ENCODE data around the gene GALNT2. TPM values are rescaled to one million over a fixed set of nuclear protein-coding genes. Genes with fewer than 3 reads are reported as not detected.

The GALNT2 gene
- total and polyA plus RNA-seq, 2 of the 4 experiments (the other 2 are of a cell fraction), result 50.4 to 189 TPM

- in situ Hi-C loops (cut with MboI; ENCODE audit: low sequenced_read_pairs), result loop anchor here (10.0 to 25.0 kb wide), 2 partner anchors 650 to 1053 kb away; partner anchors contain the start of gene RAB4A
- no TSS peak for BruUV-seq (replicated peaks)
Measured at GRCh38 chr1:230315099-230315498, 248.1 kb downstream of the GALNT2 start.

More at GRCh38 chr1:230315099-230315498, 248.1 kb downstream of the GALNT2 start:
- Histone ChIP-seq H2BK120ac (ENCODE audit: low read depth, low read length) (no peak overlapping the region), H3K79me1 (ENCODE audit: low read depth in 1 of 2, low read length in 2 of 2) (no peaks in the 10 kb centered on the region), H3K14ac (replicated peaks; ENCODE audit: low read depth, low read length) (no peak overlapping the region), H3K4me3 (ENCODE audit: insufficient read depth, low read depth, low read length) (no peak overlapping the region), H4K91ac (ENCODE audit: insufficient read depth, low read depth, low read length) (no peak overlapping the region), H3K9ac (ENCODE audit: low read depth, low read length) (no peak overlapping the region), H4K8ac (ENCODE audit: low read depth in 2 of 2, low read length in 2 of 2) (no peak overlapping the region), H3K56ac (ENCODE audit: extremely low read depth, insufficient read depth, low read length) (no peak overlapping the region), H4K20me1 (ENCODE audit: insufficient read depth, low read length) (no peaks in the 10 kb centered on the region), H2BK5ac (ENCODE audit: low read depth, low read length, poor library complexity, severe bottlenecking) (no peak overlapping the region), H2AK5ac (ENCODE audit: low read depth, low read length) (no peak overlapping the region), H2AK9ac (replicated peaks; ENCODE audit: low read depth, low read length, poor library complexity) (no peak overlapping the region), H3K4ac (ENCODE audit: low read depth, low read length) (no peak overlapping the region), H3K27ac (ENCODE audit: insufficient read depth, low read length) (no peak overlapping the region), H3K4me1 (ENCODE audit: control insufficient read depth, insufficient read depth, low read length) (no peaks in the 10 kb centered on the region), H2AFZ (replicated peaks; ENCODE audit: low read length, poor library complexity) (no peak overlapping the region), H2BK20ac (ENCODE audit: low read depth, low read length) (no peak overlapping the region), H3K36me3 (ENCODE audit: control insufficient read depth, insufficient read depth, low read length) (no peaks in the 10 kb centered on the region), H4K5ac (ENCODE audit: low read depth, low read length) (no peak overlapping the region), H3K18ac (ENCODE audit: low read depth, low read length) (no peak overlapping the region), H3K4me2 (ENCODE audit: low read depth, low read length) (no peak overlapping the region), H3K9me3 (ENCODE audit: control insufficient read depth, insufficient read depth, low read length) (no peaks in the 10 kb centered on the region), H3K27me3 (ENCODE audit: control insufficient read depth, insufficient read depth, low read length) (peaks cover 2% of the 10 kb centered on the region; the same call in 1 of the 2 replicates), H3K23ac (ENCODE audit: low read depth, low read length) (no peak overlapping the region), H2BK15ac (ENCODE audit: low read depth, low read length) (no peak overlapping the region), H3K9me1 (ENCODE audit: insufficient read depth, low read length) (no peaks in the 10 kb centered on the region)
- dilution Hi-C loops (cut with HindIII; ENCODE audit: low sequenced_read_pairs, unreplicated experiment) (no loop called here), intact Hi-C loops (cut with micrococcal nuclease) (loop anchor here (10.0 kb wide), 1 partner anchor 1060 kb away; no protein-coding TSS in a partner anchor)
- TF ChIP-seq MAFK (IDR thresholded peaks at IDR 0.05; ENCODE audit: low read depth, low read length) (no peak), SMC3 (IDR thresholded peaks at IDR 0.05; ENCODE audit: low read depth, low read length) (no peak), FOS (IDR thresholded peaks at IDR 0.05; ENCODE audit: low read depth, low read length) (no peak), NFE2L2 (IDR thresholded peaks at IDR 0.05; ENCODE audit: low read depth, low read length) (no peak), RCOR1 (IDR thresholded peaks at IDR 0.05; ENCODE audit: insufficient replicate concordance, low read length) (no peak), USF2 (IDR thresholded peaks at IDR 0.05; ENCODE audit: low read depth, low read length) (no peak)
- no peak for ATAC-seq (ENCODE audit: low read depth)
- 86% methylated on average over 6 of the region's 6 CpGs; no CpG with 5 or more reads in 1 of the 2 experiments for WGBS, 2 experiments (ENCODE audit: extremely low coverage in 2 of 2, insufficient read length in 1 of 2)
- DNase-seq, result no peak
- ChIA-PET CTCF (interaction anchor here (0.9 kb wide), 1 partner anchor 47 kb away, joined by 6 read pairs; no protein-coding TSS in a partner anchor), POLR2A (ENCODE audit: unreplicated experiment) (no interaction called here)

All from IMR-90 (cell line).